SK-N-SH treated with all-trans-retinoic acid at 6 μM for 48 hours (cell line): ENCODE measurements around the gene MARCHF5.

ENCODE experiments used
- ATAC-seq: fragments of 200-7000 bp; cut with Tn5 transposase; 3 replicates; pipeline ENCODE4 v1.9.1; 2020; ENCODE audit warnings: mild to moderate bottlenecking, moderate library complexity
- ARNTL ChIP-seq: fragments of 450-650 bp; formaldehyde crosslinking; IDR thresholded peaks from 2 replicates; pipeline ENCODE4 v1.5.0; 2020; ENCODE audit warnings: low read depth, mild to moderate bottlenecking, moderate library complexity, borderline replicate concordance
- BACH2 ChIP-seq: fragments of 250-450 bp; sonication (Bioruptor Pico); IDR thresholded peaks from 2 replicates; pipeline ENCODE4 v1.9.0; 2021; ENCODE audit warnings: mild to moderate bottlenecking, borderline replicate concordance
- CSDC2 ChIP-seq: fragments of 250-450 bp; sonication (Bioruptor Pico); IDR thresholded peaks from 2 replicates; pipeline ENCODE4 v1.5.0; 2020; ENCODE audit warnings: mild to moderate bottlenecking, moderate library complexity
- ESRRG ChIP-seq: fragments of 250-450 bp; sonication (Bioruptor Pico); IDR thresholded peaks from 2 replicates; pipeline ENCODE4 v1.6.1; 2021; ENCODE audit warnings: mild to moderate bottlenecking
- GLIS3 ChIP-seq: fragments of 250-450 bp; sonication (Bioruptor Pico); IDR thresholded peaks from 2 replicates; pipeline ENCODE4 v1.5.0; 2020; ENCODE audit warnings: mild to moderate bottlenecking, moderate library complexity
- ISL1 ChIP-seq: fragments of 250-450 bp; sonication (Bioruptor Pico); IDR thresholded peaks from 2 replicates; pipeline ENCODE4 v2.1.2; 2022; ENCODE audit warnings: mild to moderate bottlenecking, moderate library complexity
- OSR1 ChIP-seq: fragments of 250-450 bp; sonication (Bioruptor Pico); IDR thresholded peaks from 2 replicates; pipeline ENCODE4 v1.8.0; 2022; ENCODE audit warnings: moderate library complexity, mild to moderate bottlenecking, inconsistent platforms
- POU6F1 ChIP-seq: fragments of 250-450 bp; sonication (Bioruptor Pico); IDR thresholded peaks from 2 replicates; pipeline ENCODE4 v1.8.0; 2021; ENCODE audit warnings: low read depth, mild to moderate bottlenecking, moderate library complexity, borderline replicate concordance
- PPARA ChIP-seq: fragments of 250-450 bp; sonication (Bioruptor Pico); IDR thresholded peaks from 2 replicates; pipeline ENCODE4 v1.5.0; 2020; ENCODE audit warnings: mild to moderate bottlenecking, borderline replicate concordance
- RARB ChIP-seq: fragments of 250-450 bp; sonication (Bioruptor Pico); IDR thresholded peaks from 2 replicates; pipeline ENCODE4 v1.8.0; 2021; ENCODE audit warnings: mild to moderate bottlenecking, moderate library complexity
- SNAI2 ChIP-seq: fragments of 250-450 bp; sonication (Bioruptor Pico); IDR thresholded peaks from 2 replicates; pipeline ENCODE4 v1.5.0; 2020; ENCODE audit warnings: mild to moderate bottlenecking, moderate library complexity
- TCF4 ChIP-seq: fragments of 250-450 bp; sonication (Bioruptor Pico); IDR thresholded peaks from 2 replicates; pipeline ENCODE4 v1.8.0; 2021; ENCODE audit warnings: mild to moderate bottlenecking, moderate library complexity, borderline replicate concordance
- TOX ChIP-seq: fragments of 250-450 bp; sonication (Bioruptor Pico); IDR thresholded peaks from 2 replicates; pipeline ENCODE4 v1.8.0; 2021; ENCODE audit warnings: mild to moderate bottlenecking, moderate library complexity, borderline replicate concordance
- TSHZ2 ChIP-seq: fragments of 250-450 bp; sonication (Bioruptor Pico); IDR thresholded peaks from 2 replicates; pipeline ENCODE4 v1.5.0; 2020; ENCODE audit warnings: mild to moderate bottlenecking, moderate library complexity
- ZC3H10 ChIP-seq: fragments of 250-450 bp; sonication (Bioruptor Pico); IDR thresholded peaks from 2 replicates; pipeline ENCODE4 v1.5.1; 2021; ENCODE audit warnings: mild to moderate bottlenecking, moderate library complexity
- ZFP3 ChIP-seq: fragments of 250-450 bp; sonication (Bioruptor Pico); IDR thresholded peaks from 2 replicates; pipeline ENCODE4 v1.5.0; 2020; ENCODE audit warnings: mild to moderate bottlenecking, moderate library complexity
- ZFP30 ChIP-seq: fragments of 450-650 bp; formaldehyde crosslinking; IDR thresholded peaks from 2 replicates; pipeline ENCODE4 v1.5.0; 2022; ENCODE audit warnings: mild to moderate bottlenecking, moderate library complexity
- ZNF565 ChIP-seq: fragments of 450-650 bp; formaldehyde crosslinking; conservative IDR thresholded peaks from 2 replicates; pipeline ENCODE4 v1.5.0; 2020; ENCODE audit warnings: low read depth, mild to moderate bottlenecking, moderate library complexity
- ZNF70 ChIP-seq: fragments of 450-650 bp; formaldehyde crosslinking; IDR thresholded peaks from 2 replicates; pipeline ENCODE4 v1.5.0; 2020; ENCODE audit warnings: mild to moderate bottlenecking, moderate library complexity
- ZNF8 ChIP-seq: fragments of 450-650 bp; formaldehyde crosslinking; IDR thresholded peaks from 2 replicates; pipeline ENCODE4 v1.5.0; 2020; ENCODE audit warnings: mild to moderate bottlenecking, moderate library complexity
- TF ChIP-seq, protein P1 (sequence below): fragments of 250-450 bp; sonication (Bioruptor Pico); IDR thresholded peaks from 2 replicates; pipeline ENCODE4 v1.5.1; 2021; ENCODE audit warnings: mild to moderate bottlenecking, moderate library complexity
- TF ChIP-seq, protein P2 (sequence below): fragments of 250-450 bp; sonication (Bioruptor Pico); IDR thresholded peaks from 2 replicates; pipeline ENCODE4 v1.8.0; 2020; ENCODE audit warnings: mild to moderate bottlenecking, moderate library complexity, borderline replicate concordance

The MARCHF5 gene

GRCh38 chr10:92377962-92378361 is 87.0 kb downstream of the MARCHF5 start (continued):
- TF ChIP-seq BACH2 (CRISPR knock-in tag) (no peak), ZFP3 (CRISPR knock-in tag) (no peak), TCF4 (CRISPR knock-in tag) (no peak)

DNA sequence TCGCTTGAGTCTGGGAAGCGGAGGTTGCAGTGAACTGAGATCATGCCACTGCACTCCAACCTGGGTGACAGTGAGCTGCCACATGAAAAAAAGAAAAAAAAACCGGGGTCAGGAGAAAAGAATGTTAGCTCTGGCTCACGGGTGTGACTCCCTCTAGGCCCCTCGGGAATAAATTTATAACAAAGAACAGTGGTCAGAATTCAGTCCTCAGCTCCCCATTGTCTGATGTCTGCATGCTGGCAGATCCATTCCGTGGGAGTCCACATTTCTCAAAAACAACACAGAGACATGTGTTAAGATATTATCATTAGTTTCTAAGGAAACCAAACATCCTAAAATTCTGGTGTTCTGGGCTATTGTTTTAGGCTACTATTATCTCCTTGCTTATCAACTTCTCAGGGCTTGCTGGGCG is 90.6 kb downstream of the MARCHF5 start:
- ATAC-seq: no peak; the same call in 2 of the 3 replicates
- TF ChIP-seq ESRRG (CRISPR knock-in tag): no peak
- no peak for TF ChIP-seq ISL1 (CRISPR knock-in tag)
- TF ChIP-seq SNAI2 (CRISPR knock-in tag): no peak
- TF ChIP-seq ZNF8 (CRISPR knock-in tag): no peak
- TF ChIP-seq ZFP30 (CRISPR knock-in tag): no peak
- TF ChIP-seq ARNTL (CRISPR knock-in tag): no peak
- TF ChIP-seq RARB (CRISPR knock-in tag): no peak
- TF ChIP-seq GLIS3: no peak
- no peak for TF ChIP-seq CSDC2 (CRISPR knock-in tag)
- no peak for TF ChIP-seq OSR1
- no peak for TF ChIP-seq TSHZ2
- TF ChIP-seq ZFP3 (CRISPR knock-in tag): no peak
- no peak for TF ChIP-seq TOX (CRISPR knock-in tag)
- TF ChIP-seq ZNF565: no peak
- TF ChIP-seq ZNF70 (CRISPR knock-in tag): no peak
- TF ChIP-seq, protein P1, sequence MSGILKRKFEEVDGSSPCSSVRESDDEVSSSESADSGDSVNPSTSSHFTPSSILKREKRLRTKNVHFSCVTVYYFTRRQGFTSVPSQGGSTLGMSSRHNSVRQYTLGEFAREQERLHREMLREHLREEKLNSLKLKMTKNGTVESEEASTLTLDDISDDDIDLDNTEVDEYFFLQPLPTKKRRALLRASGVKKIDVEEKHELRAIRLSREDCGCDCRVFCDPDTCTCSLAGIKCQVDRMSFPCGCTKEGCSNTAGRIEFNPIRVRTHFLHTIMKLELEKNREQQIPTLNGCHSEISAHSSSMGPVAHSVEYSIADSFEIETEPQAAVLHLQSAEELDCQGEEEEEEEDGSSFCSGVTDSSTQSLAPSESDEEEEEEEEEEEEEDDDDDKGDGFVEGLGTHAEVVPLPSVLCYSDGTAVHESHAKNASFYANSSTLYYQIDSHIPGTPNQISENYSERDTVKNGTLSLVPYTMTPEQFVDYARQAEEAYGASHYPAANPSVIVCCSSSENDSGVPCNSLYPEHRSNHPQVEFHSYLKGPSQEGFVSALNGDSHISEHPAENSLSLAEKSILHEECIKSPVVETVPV: no peak

GRCh38 chr10:92382631-92383030 is 91.7 kb downstream of the MARCHF5 start:
- no peak for ATAC-seq
- TF ChIP-seq BACH2 (CRISPR knock-in tag) (no peak), ESRRG (CRISPR knock-in tag) (no peak), ZNF70 (CRISPR knock-in tag) (no peak; the same call in 1 of the 2 replicates), TCF4 (CRISPR knock-in tag) (no peak), PPARA (CRISPR knock-in tag) (no peak), ZNF8 (CRISPR knock-in tag) (no peak), POU6F1 (CRISPR knock-in tag) (no peak), ZFP30 (CRISPR knock-in tag) (no peak), RARB (CRISPR knock-in tag) (no peak), ZC3H10 (CRISPR knock-in tag) (no peak), TSHZ2 (no peak)
- TF ChIP-seq, protein P2, sequence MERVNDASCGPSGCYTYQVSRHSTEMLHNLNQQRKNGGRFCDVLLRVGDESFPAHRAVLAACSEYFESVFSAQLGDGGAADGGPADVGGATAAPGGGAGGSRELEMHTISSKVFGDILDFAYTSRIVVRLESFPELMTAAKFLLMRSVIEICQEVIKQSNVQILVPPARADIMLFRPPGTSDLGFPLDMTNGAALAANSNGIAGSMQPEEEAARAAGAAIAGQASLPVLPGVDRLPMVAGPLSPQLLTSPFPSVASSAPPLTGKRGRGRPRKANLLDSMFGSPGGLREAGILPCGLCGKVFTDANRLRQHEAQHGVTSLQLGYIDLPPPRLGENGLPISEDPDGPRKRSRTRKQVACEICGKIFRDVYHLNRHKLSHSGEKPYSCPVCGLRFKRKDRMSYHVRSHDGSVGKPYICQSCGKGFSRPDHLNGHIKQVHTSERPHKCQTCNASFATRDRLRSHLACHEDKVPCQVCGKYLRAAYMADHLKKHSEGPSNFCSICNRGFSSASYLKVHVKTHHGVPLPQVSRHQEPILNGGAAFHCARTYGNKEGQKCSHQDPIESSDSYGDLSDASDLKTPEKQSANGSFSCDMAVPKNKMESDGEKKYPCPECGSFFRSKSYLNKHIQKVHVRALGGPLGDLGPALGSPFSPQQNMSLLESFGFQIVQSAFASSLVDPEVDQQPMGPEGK (CRISPR knock-in tag): no peak
- TF ChIP-seq, protein P1: no peak
- TF ChIP-seq, all 23 proteins: peak for 0
